CD4-positive, alpha-beta T cell treated with Interleukin-6 at 100 ng/mL for 8 hours (primary cell): ENCODE results near the gene MTM1.

Experiments used
- DNase-seq: peaks from one replicate; pipeline ENCODE4 v3.0.0-alpha.2; 2020; ENCODE audit warnings: mixed read lengths, low spot score

MTM1 gene

GRCh38 chrX:150605603-150606002 is 37.2 kb downstream of the MTM1 start:
- DNase-seq, result no peak

GRCh38 chrX:150607201-150607600 is 38.8 kb downstream of the MTM1 start:
- DNase-seq, result no peak

- no peak for DNase-seq
Observed at GRCh38 chrX:150610043-150610442, 41.6 kb downstream of the MTM1 start.

- DNase-seq, result no peak
Observed at GRCh38 chrX:150610446-150610845, 42.0 kb downstream of the MTM1 start.

- no peak for DNase-seq
Observed at GRCh38 chrX:150615356-150615755, 46.9 kb downstream of the MTM1 start.

- no peak for DNase-seq
Observed at GRCh38 chrX:150616179-150616862, 47.9 kb downstream of the MTM1 start.

- no peak for DNase-seq
Observed at GRCh38 chrX:150616863-150617198, 48.4 kb downstream of the MTM1 start.

GRCh38 chrX:150621652-150622051 is 53.2 kb downstream of the MTM1 start:
- no peak for DNase-seq

- DNase-seq, result no peak
Observed at GRCh38 chrX:150623583-150623982, 55.2 kb downstream of the MTM1 start.

GRCh38 chrX:150625097-150625496 is 56.7 kb downstream of the MTM1 start:
- no peak for DNase-seq

- DNase-seq, result no peak
Observed at GRCh38 chrX:150625875-150626274, 57.5 kb downstream of the MTM1 start.

- DNase-seq, result no peak
Observed at GRCh38 chrX:150627957-150628356, 59.5 kb downstream of the MTM1 start.

GRCh38 chrX:150635952-150636351 is 67.5 kb downstream of the MTM1 start:
- no peak for DNase-seq

- no peak for DNase-seq
Observed at GRCh38 chrX:150642423-150642822, 74.0 kb downstream of the MTM1 start.

- DNase-seq, result no peak
Observed at GRCh38 chrX:150643271-150643670, 74.8 kb downstream of the MTM1 start.

GRCh38 chrX:150643958-150644357 is 75.5 kb downstream of the MTM1 start:
- DNase-seq, result no peak

GRCh38 chrX:150644422-150644821 is 76.0 kb downstream of the MTM1 start:
- DNase-seq, result no peak

- DNase-seq, result no peak
Observed at GRCh38 chrX:150647331-150647730, 78.9 kb downstream of the MTM1 start.

- no peak for DNase-seq
Observed at GRCh38 chrX:150648296-150648940, 80.0 kb downstream of the MTM1 start.

GRCh38 chrX:150649096-150649870 is 80.9 kb downstream of the MTM1 start:
- DNase-seq, result no peak

GRCh38 chrX:150651906-150652305 is 83.5 kb downstream of the MTM1 start:
- no peak for DNase-seq

GRCh38 chrX:150655788-150656187 is 87.4 kb downstream of the MTM1 start:
- DNase-seq, result no peak

GRCh38 chrX:150663073-150663472 is 94.7 kb downstream of the MTM1 start:
- no peak for DNase-seq
